Measurements from ENCODE around the gene SPATC1L.

GRCh38 chr21:46158666-46159300 is 25.5 kb downstream of the SPATC1L start:
- TF ChIP-seq POLR2AphosphoS5 (IDR thresholded peaks at IDR 0.05; ENCODE audit: low read depth, low read length) (no peak), REST (IDR thresholded peaks at IDR 0.05; ENCODE audit: insufficient read depth in 1 of 2, low read depth in 2 of 2, low read length in 2 of 2) (no peak)
